HEK293 (cell line): Measurements from ENCODE around the gene UGCG.

Experiments
- ATF2 ChIP-seq: fragments of 450-650 bp; formaldehyde crosslinking; IDR thresholded peaks from 2 replicates; pipeline ENCODE4 v1.5.1; 2016; ENCODE audit warnings: missing biosample characterization, missing genetic modification characterization, low read depth
- HOXD13 ChIP-seq: sonication (generic); formaldehyde crosslinking; IDR thresholded peaks from 2 replicates; pipeline ENCODE4 v1.8.0; 2022; ENCODE audit warnings: missing genetic modification reagents, borderline replicate concordance
- PATZ1 ChIP-seq: fragments of 450-650 bp; formaldehyde crosslinking; IDR thresholded peaks from 2 replicates; pipeline ENCODE4 v1.5.1; 2016; ENCODE audit warnings: missing biosample characterization, missing genetic modification characterization
- YY1 ChIP-seq: fragments of 450-650 bp; formaldehyde crosslinking; IDR thresholded peaks from 2 replicates; pipeline ENCODE4 v1.5.1; 2018; ENCODE audit warnings: missing biosample characterization, missing genetic modification characterization
- ZNF146 ChIP-seq: fragments of 450-650 bp; formaldehyde crosslinking; IDR thresholded peaks from 2 replicates; pipeline ENCODE4 v1.5.1; 2016; ENCODE audit warnings: missing biosample characterization, missing genetic modification characterization
- ZNF175 ChIP-seq: fragments of 450-650 bp; formaldehyde crosslinking; IDR thresholded peaks from 2 replicates; pipeline ENCODE4 v1.5.1; 2016; ENCODE audit warnings: missing biosample characterization, missing genetic modification characterization
- ZNF274 ChIP-seq, 2 experiments: fragments of 200-500 bp in 1 of 2; fragments of 450-650 bp in 1 of 2; sonication (Bioruptor generic) in 1 of 2; formaldehyde crosslinking in 1 of 2; IDR thresholded peaks; 2 replicates each; pipeline versions ENCODE4 v1.5.1 to v1.6.1; 2014 to 2016; ENCODE audit warnings: borderline replicate concordance in 1 of 2, inconsistent platforms in 1 of 2, low read length in 1 of 2, missing biosample characterization in 1 of 2, missing genetic modification characterization in 1 of 2
- ZNF311 ChIP-seq: fragments of 450-650 bp; formaldehyde crosslinking; IDR thresholded peaks from 2 replicates; pipeline ENCODE4 v1.5.1; 2017; ENCODE audit warnings: missing biosample characterization, missing genetic modification characterization, borderline replicate concordance
- ZNF629 ChIP-seq: fragments of 450-650 bp; formaldehyde crosslinking; IDR thresholded peaks from 2 replicates; pipeline ENCODE4 v1.5.1; 2017; ENCODE audit warnings: missing biosample characterization, missing genetic modification characterization
- ZNF639 ChIP-seq: fragments of 450-650 bp; formaldehyde crosslinking; IDR thresholded peaks from 2 replicates; pipeline ENCODE4 v1.5.1; 2016; ENCODE audit warnings: missing biosample characterization, missing genetic modification characterization
- ZNF76 ChIP-seq: fragments of 450-650 bp; formaldehyde crosslinking; IDR thresholded peaks from 2 replicates; pipeline ENCODE4; 2016; ENCODE audit warnings: low read depth, missing biosample characterization, missing genetic modification characterization, borderline replicate concordance
- TF ChIP-seq, protein P1 (sequence below): fragments of 450-650 bp; formaldehyde crosslinking; IDR thresholded peaks from 2 replicates; pipeline ENCODE4 v1.5.1; 2016; ENCODE audit warnings: missing biosample characterization, missing genetic modification characterization
- TF ChIP-seq, protein P2 (sequence below): fragments of 450-650 bp; formaldehyde crosslinking; IDR thresholded peaks from 2 replicates; pipeline ENCODE4 v1.5.1; 2016; ENCODE audit warnings: missing biosample characterization, missing genetic modification characterization, low read depth

- TF ChIP-seq HOXD13 (CRISPR knock-in tag) (no peak), ZNF146 (tag by site-specific recombination) (no peak), ZNF629 (tag by site-specific recombination) (no peak), ZNF311 (tag by site-specific recombination) (no peak), PATZ1 (tag by site-specific recombination) (no peak), ZNF76 (tag by site-specific recombination) (no peak), ATF2 (tag by site-specific recombination) (no peak), ZNF175 (tag by site-specific recombination) (no peak), YY1 (tag by site-specific recombination) (no peak), ZNF274 (IDR thresholded peaks at IDR 0.05; ENCODE audit: low read length) (no peak), ZNF274 (tag by site-specific recombination; IDR thresholded peaks at IDR 0.05; ENCODE audit: borderline replicate concordance) (no peak), ZNF639 (no peak)
- TF ChIP-seq, protein P1, sequence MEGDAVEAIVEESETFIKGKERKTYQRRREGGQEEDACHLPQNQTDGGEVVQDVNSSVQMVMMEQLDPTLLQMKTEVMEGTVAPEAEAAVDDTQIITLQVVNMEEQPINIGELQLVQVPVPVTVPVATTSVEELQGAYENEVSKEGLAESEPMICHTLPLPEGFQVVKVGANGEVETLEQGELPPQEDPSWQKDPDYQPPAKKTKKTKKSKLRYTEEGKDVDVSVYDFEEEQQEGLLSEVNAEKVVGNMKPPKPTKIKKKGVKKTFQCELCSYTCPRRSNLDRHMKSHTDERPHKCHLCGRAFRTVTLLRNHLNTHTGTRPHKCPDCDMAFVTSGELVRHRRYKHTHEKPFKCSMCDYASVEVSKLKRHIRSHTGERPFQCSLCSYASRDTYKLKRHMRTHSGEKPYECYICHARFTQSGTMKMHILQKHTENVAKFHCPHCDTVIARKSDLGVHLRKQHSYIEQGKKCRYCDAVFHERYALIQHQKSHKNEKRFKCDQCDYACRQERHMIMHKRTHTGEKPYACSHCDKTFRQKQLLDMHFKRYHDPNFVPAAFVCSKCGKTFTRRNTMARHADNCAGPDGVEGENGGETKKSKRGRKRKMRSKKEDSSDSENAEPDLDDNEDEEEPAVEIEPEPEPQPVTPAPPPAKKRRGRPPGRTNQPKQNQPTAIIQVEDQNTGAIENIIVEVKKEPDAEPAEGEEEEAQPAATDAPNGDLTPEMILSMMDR: no peak
- TF ChIP-seq, protein P2, sequence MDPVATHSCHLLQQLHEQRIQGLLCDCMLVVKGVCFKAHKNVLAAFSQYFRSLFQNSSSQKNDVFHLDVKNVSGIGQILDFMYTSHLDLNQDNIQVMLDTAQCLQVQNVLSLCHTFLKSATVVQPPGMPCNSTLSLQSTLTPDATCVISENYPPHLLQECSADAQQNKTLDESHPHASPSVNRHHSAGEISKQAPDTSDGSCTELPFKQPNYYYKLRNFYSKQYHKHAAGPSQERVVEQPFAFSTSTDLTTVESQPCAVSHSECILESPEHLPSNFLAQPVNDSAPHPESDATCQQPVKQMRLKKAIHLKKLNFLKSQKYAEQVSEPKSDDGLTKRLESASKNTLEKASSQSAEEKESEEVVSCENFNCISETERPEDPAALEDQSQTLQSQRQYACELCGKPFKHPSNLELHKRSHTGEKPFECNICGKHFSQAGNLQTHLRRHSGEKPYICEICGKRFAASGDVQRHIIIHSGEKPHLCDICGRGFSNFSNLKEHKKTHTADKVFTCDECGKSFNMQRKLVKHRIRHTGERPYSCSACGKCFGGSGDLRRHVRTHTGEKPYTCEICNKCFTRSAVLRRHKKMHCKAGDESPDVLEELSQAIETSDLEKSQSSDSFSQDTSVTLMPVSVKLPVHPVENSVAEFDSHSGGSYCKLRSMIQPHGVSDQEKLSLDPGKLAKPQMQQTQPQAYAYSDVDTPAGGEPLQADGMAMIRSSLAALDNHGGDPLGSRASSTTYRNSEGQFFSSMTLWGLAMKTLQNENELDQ (tag by site-specific recombination): no peak
Measured at GRCh38 chr9:111854799-111855198, 41.8 kb upstream of the UGCG start.
